ENCODE measurements around the gene CNGA2.

GRCh38 chrX:151701531-151701930 lies 33.0 kb upstream of the CNGA2 start:
- no peak for TF ChIP-seq POLR2A (IDR thresholded peaks at IDR 0.05; ENCODE audit: low read length)
- no peak for TF ChIP-seq GATA1 (IDR thresholded peaks at IDR 0.05; ENCODE audit: low read depth, low read length)

Measured in erythroblast (primary cell).